HUES64 (cell line): ENCODE measurements around the gene TOP3A.
"Not testable (repeated sequence)": the region's sequence is repeated elsewhere in the genome, so short reads cannot be mapped to it uniquely, and the experiment has no call there.

Experiments used
- H3K27ac ChIP-seq: 2 replicates; pipeline ENCODE4 v1.7.0; 2013; ENCODE audit warnings: low read depth, low read length, inconsistent platforms
- H3K27me3 ChIP-seq: 2 replicates; pipeline ENCODE4 v1.6.1; 2013; ENCODE audit warnings: mild to moderate bottlenecking, low read length; ENCODE audit not compliant: insufficient read depth
- H3K36me3 ChIP-seq: 2 replicates; pipeline ENCODE4 v1.6.1; 2013; ENCODE audit warnings: mild to moderate bottlenecking, low read length; ENCODE audit not compliant: insufficient read depth
- H3K4me1 ChIP-seq: 2 replicates; pipeline ENCODE4 v1.6.1; 2013; ENCODE audit warnings: mild to moderate bottlenecking, low read length, moderate library complexity; ENCODE audit not compliant: insufficient read depth
- H3K4me3 ChIP-seq: 2 replicates; pipeline ENCODE4 v1.5.1; 2013; ENCODE audit warnings: mild to moderate bottlenecking, low read length, moderate library complexity
- H3K9ac ChIP-seq: 2 replicates; pipeline ENCODE4 v1.6.1; 2013; ENCODE audit warnings: mild to moderate bottlenecking, low read depth, low read length
- H3K9me3 ChIP-seq: 2 replicates; pipeline ENCODE4 v1.6.1; 2013; ENCODE audit warnings: low read depth, low read length; ENCODE audit not compliant: insufficient read depth
- WGBS: fragments of 150-250, 120-280 bp; methylation state at CpG from one replicate; pipeline ENCODE4 v1.1.7; 2013; ENCODE audit warnings: missing lambda C conversion rate; 5-methylcytosine and 5-hydroxymethylcytosine counted together

TOP3A gene

DNA sequence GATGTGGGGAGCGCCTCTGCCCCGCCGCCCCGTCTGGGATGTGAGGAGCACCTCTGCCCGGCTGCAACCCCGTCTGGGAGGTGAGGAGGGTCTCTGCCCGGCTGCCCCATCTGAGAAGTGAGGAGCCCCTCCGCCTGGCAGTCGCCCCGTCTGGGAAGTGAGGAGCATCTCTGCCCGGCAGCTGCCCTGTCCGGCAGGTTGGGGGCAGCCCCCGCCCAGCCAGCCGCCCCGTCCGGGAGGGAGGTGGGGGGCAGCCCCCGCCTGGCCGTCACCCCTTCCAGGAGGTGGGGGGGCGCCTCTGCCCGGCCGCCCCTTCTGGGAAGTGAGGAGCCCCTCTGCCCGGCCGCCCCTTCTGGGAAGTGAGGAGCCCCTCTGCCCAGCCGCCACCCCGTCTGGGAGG is 23.4 kb upstream of the TOP3A start:
- not testable (repeated sequence) for H3K9ac ChIP-seq

DNA sequence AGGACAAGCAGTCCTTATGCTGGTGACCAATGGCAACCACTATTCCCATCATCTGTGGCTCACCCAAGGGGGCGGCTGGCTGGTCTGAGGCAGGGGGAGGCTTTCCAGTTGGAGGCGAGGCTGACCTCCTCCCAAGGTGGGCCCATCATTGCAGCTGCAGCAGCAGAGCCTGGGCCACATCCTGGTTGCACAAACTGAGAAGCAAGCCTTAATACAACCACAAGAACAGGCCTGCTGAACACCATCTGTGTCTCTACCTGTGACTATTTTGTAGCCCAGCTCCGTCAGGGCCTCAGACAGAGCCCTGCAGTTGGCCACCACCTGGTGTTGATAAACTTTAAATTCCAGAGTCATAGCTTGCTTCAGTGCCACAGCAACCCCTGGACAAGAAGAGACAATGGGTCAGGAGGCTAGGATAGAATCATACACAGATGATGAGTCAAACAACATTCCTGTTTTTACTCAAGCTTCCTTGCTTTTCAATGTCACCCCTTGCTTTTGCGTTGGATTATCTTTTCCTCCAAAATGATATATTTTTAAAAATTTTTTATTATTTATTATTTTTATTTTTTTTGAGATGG is 18.2 kb upstream of the TOP3A start:
- no peak overlapping the region for H3K27ac ChIP-seq
- H3K27me3 ChIP-seq = no peaks in the 10 kb centered on the region
- peaks cover 79% of the 10 kb centered on the region for H3K36me3 ChIP-seq
- H3K9ac ChIP-seq = no peak overlapping the region
- WGBS = 73% methylated on average over 3 of the region's 4 CpGs
- no peak overlapping the region for H3K4me3 ChIP-seq
- H3K9me3 ChIP-seq = no peaks in the 10 kb centered on the region
- H3K4me1 ChIP-seq = no peaks in the 10 kb centered on the region

More for the DNA sequence above, 23.4 kb upstream of the TOP3A start:
- H3K27me3 ChIP-seq, H3K4me1 ChIP-seq, H3K4me3 ChIP-seq, H3K27ac ChIP-seq, H3K9me3 ChIP-seq: not testable (repeated sequence)
- 96% methylated on average over 25 of the region's 25 CpGs for WGBS
- H3K36me3 ChIP-seq = peaks cover 75% of the 10 kb centered on the region

DNA sequence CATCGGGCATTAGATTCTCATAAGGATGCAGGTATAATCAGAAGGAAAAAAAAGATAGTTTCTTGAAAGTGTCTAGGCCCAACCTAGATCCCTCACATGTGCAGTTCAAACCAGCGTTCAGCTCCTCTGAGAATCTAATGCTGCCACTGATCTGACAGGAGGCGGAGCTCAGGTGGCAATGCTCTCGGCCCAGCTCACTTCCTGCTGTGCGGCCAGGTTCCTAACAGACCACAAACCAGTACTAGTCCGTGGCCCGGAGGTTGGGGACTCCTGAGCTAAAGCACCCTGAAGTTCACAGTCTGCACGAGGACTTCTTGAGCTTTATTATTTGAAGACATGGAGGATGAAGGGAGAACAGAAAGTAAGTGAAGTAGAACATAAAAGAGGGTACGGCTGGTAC is 17.1 kb upstream of the TOP3A start:
- peaks cover 83% of the 10 kb centered on the region for H3K36me3 ChIP-seq
- no peaks in the 10 kb centered on the region for H3K9me3 ChIP-seq
- H3K4me1 ChIP-seq = no peaks in the 10 kb centered on the region
- H3K4me3 ChIP-seq = no peak overlapping the region
- no peak overlapping the region for H3K9ac ChIP-seq
- H3K27me3 ChIP-seq = no peaks in the 10 kb centered on the region
- H3K27ac ChIP-seq = no peak overlapping the region
- WGBS = 91% methylated on average over 9 of the region's 9 CpGs

DNA sequence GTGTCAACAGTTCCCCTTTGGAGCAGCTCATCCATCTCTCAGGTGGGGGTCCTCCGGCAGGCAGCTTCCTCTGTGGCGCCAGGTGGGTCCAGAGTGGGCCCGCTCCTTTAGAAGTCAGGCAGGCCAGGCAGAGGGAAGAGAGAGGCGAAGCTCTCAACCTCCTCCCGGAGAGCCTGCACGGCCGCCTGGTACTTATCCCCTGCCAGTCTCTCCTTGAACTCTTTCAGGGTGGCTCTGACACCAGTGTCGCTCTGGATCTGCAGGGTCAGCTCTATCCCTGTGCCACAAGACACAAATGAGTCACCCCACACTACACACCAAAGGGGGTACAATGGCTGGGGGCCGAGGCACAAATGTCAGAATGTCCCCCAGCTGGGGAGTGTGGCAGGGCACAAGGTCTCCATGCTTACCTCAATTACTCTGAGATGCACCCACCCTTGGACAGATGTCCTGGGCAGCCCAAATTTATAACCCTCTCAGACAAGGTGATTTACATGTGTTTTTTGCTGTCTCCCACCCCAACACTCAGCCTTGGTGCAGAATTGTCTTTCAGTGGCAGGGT is 13.9 kb upstream of the TOP3A start:
- no peaks in the 10 kb centered on the region for H3K27me3 ChIP-seq
- no peaks in the 10 kb centered on the region for H3K4me1 ChIP-seq
- H3K9me3 ChIP-seq = no peaks in the 10 kb centered on the region
- H3K36me3 ChIP-seq = peaks cover 83% of the 10 kb centered on the region
- H3K27ac ChIP-seq = no peak overlapping the region
- WGBS = 96% methylated on average over 9 of the region's 9 CpGs
- H3K4me3 ChIP-seq = no peak overlapping the region
- no peak overlapping the region for H3K9ac ChIP-seq

DNA sequence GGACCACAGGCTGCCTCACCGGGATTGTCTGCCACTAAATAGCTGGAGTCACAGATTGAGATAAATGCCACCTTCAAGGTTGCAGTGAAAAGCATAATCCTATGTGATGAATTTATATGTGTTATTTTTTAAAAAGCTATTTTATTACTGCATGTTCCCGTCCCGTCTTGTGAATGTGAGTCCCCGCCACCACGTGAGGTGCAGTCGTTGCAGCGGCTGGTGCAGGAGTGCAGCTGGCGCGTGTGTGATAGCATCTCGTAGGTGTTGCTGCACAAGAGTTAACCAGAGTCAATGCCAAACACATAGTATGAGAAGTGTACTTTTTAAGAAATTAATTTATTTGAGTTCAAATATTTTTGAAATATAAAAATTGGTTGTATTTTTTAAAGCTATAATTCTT is 12.8 kb upstream of the TOP3A start:
- H3K4me1 ChIP-seq = no peaks in the 10 kb centered on the region
- WGBS = 94% methylated on average over 10 of the region's 10 CpGs
- peaks cover 88% of the 10 kb centered on the region for H3K36me3 ChIP-seq
- no peaks in the 10 kb centered on the region for H3K27me3 ChIP-seq
- no peak overlapping the region for H3K27ac ChIP-seq
- no peak overlapping the region for H3K4me3 ChIP-seq
- H3K9ac ChIP-seq = no peak overlapping the region
- no peaks in the 10 kb centered on the region for H3K9me3 ChIP-seq

DNA sequence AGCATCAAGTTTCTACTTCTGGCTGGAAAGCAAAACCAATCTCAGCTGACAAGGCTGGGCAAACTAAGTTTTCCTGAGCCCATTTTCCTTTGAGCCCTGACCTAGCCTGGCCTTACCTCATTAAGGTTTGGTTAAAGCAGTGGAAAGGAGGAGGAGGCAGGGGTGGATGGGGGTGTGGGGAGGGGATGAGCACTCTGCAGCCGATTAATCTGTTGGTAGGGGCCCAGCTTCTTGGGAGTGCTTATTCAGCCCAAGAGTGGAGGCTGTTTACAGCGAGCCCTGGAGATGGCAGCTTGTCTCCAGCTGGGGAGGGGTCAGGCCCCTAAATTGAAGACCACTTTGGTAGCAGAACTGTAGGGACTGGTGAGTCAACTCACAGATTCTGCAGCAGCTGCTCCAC is 12.3 kb upstream of the TOP3A start:
- WGBS = 82% methylated on average over 2 of the region's 2 CpGs
- Histone ChIP-seq H3K27ac (no peak overlapping the region), H3K9ac (no peak overlapping the region), H3K36me3 (peaks cover 87% of the 10 kb centered on the region), H3K4me3 (no peak overlapping the region), H3K27me3 (no peaks in the 10 kb centered on the region), H3K4me1 (no peaks in the 10 kb centered on the region), H3K9me3 (no peaks in the 10 kb centered on the region)

DNA sequence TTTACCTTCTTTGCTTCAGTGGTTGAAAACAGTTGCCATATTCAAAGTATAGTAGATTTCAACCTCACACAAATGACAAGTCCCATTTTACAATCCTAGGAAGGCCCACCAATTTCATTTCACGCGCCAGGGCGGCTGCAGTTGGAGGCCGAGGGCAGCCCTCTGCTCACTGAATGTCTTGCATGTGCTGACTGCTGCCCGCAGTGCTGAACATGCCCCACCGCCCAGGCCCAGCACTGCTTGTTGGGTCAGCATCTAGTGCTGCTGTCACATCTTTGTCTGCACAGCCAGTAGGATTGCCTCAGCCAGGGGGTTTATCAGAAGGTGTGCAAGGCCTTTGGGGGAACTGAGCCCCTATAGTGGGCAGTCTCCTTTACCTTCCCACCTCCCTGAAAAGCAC is 11.8 kb upstream of the TOP3A start:
- H3K4me1 ChIP-seq = no peaks in the 10 kb centered on the region
- no peaks in the 10 kb centered on the region for H3K9me3 ChIP-seq
- peaks cover 82% of the 10 kb centered on the region for H3K36me3 ChIP-seq

DNA sequence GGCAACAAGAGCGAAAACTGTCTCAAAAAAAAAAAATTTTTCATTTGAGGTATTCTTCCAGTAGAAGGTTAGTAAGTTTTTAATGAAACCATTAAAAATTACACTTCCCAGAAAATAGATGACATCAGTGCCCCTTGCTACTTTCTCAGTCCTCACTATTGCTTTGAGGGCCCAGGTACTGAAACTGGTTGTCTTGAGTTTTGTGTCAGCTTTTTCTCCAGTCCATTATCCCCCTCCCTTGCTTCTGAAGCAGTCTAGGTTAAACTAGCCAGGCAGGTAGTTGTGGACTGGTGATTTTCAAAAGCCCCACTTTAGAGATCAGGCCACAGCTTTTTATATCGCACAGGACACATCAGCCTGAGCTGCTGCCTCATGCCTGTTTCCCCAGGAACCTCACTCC is 11.2 kb upstream of the TOP3A start:
- WGBS = 95% methylated on average over 2 of the region's 2 CpGs
- Histone ChIP-seq H3K4me3 (no peak overlapping the region), H3K9me3 (no peaks in the 10 kb centered on the region), H3K27ac (no peak overlapping the region), H3K9ac (no peak overlapping the region), H3K4me1 (no peaks in the 10 kb centered on the region), H3K36me3 (peaks cover 78% of the 10 kb centered on the region), H3K27me3 (no peaks in the 10 kb centered on the region)

More for the DNA sequence above, 11.8 kb upstream of the TOP3A start:
- Histone ChIP-seq H3K9ac (no peak overlapping the region), H3K4me3 (no peak overlapping the region), H3K27me3 (no peaks in the 10 kb centered on the region), H3K27ac (no peak overlapping the region)
- WGBS = 92% methylated on average over 6 of the region's 6 CpGs

DNA sequence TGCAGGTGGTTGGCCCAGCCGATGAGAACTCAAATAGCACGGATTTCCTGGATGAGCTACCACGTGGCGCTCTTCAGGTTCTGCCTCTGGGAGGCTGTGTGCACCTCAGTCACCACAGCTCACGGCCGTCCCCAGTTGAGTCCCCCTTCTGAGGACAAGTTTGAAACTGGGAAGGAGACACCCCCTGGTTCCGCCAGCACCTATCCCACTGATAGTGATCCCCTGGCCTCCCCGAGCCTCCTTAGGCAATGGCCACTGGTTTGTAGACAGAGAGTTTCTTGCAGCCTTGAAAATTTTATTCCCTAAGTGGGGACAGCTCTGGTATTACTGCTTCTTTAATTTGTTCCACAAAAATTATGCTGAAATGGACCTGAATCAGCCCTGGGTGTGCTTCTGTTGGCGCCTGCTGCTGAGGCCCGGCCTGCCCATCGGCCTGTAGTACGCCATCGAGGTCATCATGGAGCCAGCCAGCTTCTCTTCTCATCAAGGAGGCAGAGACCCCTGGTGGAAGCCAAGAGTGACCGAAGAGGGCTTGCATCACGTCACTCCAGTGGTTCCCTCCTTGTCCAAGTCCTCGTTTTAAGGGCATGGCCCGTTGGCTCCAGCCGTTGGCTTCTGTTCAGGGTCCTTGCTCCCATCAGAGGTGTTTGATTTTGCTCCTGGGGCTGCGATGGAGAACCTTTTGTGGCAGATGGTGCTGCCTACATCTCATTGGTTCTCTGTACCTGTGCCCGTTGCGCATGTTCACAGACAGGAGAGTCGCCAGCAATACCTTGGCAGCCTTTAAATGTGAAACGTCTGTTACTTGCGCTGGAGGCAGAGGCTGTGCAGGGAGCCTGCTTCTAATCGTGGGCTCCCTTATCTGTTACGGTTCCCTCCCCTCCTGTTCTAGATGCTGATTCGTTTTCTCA is 9.6 kb upstream of the TOP3A start:
- Histone ChIP-seq H3K4me1 (no peaks in the 10 kb centered on the region), H3K4me3 (no peak overlapping the region), H3K27me3 (no peaks in the 10 kb centered on the region), H3K36me3 (peaks cover 66% of the 10 kb centered on the region), H3K27ac (no peak overlapping the region), H3K9me3 (no peaks in the 10 kb centered on the region), H3K9ac (no peak overlapping the region)
- WGBS = 95% methylated on average over 27 of the region's 27 CpGs

DNA sequence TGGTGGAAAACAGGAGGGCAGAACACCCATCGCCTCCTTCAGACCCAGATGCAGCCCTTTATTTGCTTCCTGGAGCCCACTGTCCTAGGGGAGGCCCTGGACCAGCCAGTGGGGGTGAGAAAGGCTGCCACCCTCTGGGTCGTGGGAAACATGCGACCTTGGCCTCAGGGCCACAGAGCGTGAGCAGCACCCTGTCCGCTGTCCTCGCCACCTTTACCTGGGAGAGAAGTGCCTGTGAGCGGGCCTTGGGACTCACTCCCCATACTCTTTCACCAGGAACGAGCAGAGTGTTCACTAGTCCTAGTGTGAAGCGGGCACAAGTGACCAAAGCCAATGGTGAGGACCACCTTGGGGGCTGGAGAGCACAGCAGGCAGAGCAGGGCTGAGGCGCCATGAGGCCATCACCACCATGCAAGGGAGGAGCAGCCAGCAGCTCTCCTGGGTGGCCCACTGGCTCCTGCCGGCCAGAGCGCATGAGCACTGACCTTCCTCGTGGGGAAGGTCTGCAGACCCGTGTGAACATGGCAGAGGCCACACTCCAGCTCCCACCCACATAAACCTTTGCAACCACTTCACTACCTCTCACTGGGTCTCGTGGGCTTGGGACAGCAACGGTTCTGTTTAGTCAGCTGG is 8.8 kb upstream of the TOP3A start:
- Histone ChIP-seq H3K27me3 (no peaks in the 10 kb centered on the region), H3K4me3 (no peak overlapping the region), H3K9ac (no peak overlapping the region), H3K4me1 (no peaks in the 10 kb centered on the region), H3K36me3 (peaks cover 63% of the 10 kb centered on the region), H3K27ac (no peak overlapping the region), H3K9me3 (no peaks in the 10 kb centered on the region)
- 94% methylated on average over 16 of the region's 16 CpGs for WGBS

DNA sequence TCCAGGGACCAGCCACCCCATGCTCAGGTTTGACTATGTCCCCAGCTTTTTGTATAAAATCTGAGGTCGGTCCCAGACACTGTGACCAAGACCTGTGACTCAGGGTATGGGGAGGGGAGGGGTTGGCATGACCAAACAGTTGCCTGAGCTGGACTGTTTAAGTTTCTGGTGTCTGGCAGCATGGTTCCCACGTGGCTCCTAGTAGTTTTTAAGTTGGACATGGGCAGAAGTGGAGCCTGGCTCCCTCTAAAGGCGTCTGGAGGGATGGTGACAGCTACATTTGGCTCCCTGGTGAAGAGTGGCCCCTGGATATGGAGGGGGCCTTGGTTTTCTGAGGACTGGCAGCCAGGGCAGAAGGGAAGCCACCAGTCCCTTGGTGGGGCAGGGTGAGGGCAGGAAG is 8.2 kb upstream of the TOP3A start:
- Histone ChIP-seq H3K27me3 (no peaks in the 10 kb centered on the region), H3K4me1 (no peaks in the 10 kb centered on the region), H3K4me3 (no peak overlapping the region), H3K9ac (no peak overlapping the region), H3K27ac (no peak overlapping the region), H3K9me3 (no peaks in the 10 kb centered on the region), H3K36me3 (peaks cover 59% of the 10 kb centered on the region)
- 79% methylated on average over 3 of the region's 3 CpGs for WGBS
